ENCODE data around the gene DOCK2.

Gene DOCK2

GRCh38 chr5:169864483-169864882 lies 227.4 kb downstream of the DOCK2 start:
- no peak for DNase-seq (ENCODE audit: low read depth)

DNA sequence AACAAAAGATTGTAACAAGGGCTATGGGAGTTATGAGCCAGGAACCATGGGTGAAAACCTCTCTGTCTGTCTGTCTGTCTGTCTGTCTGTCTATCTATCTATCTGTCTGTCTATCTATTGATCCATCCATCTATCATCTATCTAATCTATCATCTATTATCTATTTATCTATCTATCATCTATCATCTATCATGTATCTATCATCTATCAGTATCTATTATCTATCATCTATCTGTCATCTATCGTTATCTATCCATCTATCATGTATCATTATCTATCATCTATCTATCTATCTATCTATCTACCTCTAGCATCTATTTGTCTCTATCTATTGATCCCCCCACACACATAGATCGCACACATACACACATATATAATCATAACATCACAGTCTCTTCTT lies 230.3 kb downstream of the DOCK2 start:
- DNase-seq (ENCODE audit: low read depth): no peak

DNA sequence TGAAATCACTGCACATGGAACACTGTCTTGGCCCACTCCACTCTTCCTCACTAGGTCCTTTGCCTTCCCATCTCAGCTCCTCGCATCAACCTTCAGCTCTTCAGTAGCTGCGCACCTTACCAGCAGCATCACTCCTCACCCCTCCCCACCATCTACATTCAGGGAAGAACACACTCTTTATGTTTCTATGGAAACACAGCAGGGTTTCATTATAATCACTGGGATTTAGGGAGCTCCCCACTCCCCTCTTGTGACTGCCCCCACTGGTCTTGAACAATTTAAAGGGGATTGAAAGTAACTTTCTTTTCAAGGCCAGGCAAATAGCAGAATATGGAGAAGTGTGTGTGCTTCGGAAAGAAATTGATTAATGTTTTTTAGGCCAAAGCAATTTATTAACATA lies 232.0 kb downstream of the DOCK2 start:
- DNase-seq (ENCODE audit: low read depth): no peak

- DNase-seq (ENCODE audit: low read depth): no peak
Observed at GRCh38 chr5:169870211-169870610, 233.1 kb downstream of the DOCK2 start.

GRCh38 chr5:169871826-169872490 lies 234.9 kb downstream of the DOCK2 start:
- no peak for DNase-seq (ENCODE audit: low read depth)

DNA sequence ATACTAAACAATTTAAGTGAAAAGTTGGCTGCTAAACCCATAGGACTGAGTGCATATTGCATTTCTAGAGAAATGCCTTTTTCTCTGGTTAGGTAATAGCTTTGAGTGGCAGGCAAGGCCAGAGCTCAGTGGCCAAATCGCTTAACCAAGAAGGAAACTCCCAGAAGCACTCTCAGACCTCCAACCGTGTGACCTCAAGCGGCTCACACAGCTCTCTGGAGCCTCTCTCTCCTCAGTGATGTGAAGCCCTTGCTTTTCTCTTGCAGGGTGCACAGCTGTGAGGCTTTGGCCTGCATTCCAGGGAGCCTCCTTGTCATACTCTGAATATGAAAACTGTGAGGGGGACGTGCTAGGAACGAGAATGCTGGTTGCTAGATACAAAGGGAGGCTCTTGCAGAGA lies 236.6 kb downstream of the DOCK2 start:
- no peak for DNase-seq (ENCODE audit: low read depth)

GRCh38 chr5:169874621-169875020 lies 237.5 kb downstream of the DOCK2 start:
- no peak for DNase-seq (ENCODE audit: low read depth)

GRCh38 chr5:169875091-169875728 lies 238.1 kb downstream of the DOCK2 start:
- DNase-seq (ENCODE audit: low read depth): no peak

DNA sequence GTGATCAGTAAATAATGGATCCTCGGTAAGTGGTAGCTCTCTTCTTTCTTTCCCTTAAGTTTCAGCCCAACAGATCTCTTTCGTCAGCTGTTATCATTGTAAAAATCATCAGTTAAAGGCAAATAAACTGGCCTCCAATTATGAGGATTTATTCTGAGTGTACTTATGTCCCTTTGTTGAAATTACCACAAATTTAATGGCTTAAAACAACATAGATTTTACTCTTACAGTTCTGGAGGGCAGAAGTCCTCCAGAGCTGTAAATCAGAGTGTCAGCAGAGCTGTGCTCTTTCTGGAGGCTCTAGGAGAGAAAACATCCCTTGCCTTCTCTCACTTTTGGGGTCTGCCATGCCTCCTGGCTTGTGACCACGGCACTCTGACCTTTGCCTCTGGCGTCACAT lies 238.7 kb downstream of the DOCK2 start:
- DNase-seq (ENCODE audit: low read depth): no peak

DNA sequence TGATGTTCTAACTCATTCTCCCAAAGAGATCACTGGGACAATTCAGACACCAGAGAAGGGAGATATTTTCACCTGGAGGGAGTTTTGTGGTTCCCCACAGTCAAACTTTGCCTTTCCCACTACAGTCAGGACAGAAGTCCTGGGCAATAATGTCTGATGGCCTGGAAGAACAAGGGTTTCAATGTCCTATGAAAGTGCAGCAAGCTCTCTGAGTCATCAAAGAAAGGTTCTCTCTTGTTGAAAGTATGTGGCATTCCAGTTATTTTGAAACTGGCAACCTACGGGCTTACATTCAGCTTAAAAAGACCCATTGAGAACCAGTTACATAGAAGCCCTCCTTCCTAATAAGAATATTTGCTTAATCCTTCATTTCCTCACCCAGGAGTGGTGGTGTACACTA lies 239.3 kb downstream of the DOCK2 start:
- DNase-seq (ENCODE audit: low read depth): no peak

- DNase-seq (ENCODE audit: low read depth): no peak
Observed at GRCh38 chr5:169880012-169880663, 243.1 kb downstream of the DOCK2 start.

DNA sequence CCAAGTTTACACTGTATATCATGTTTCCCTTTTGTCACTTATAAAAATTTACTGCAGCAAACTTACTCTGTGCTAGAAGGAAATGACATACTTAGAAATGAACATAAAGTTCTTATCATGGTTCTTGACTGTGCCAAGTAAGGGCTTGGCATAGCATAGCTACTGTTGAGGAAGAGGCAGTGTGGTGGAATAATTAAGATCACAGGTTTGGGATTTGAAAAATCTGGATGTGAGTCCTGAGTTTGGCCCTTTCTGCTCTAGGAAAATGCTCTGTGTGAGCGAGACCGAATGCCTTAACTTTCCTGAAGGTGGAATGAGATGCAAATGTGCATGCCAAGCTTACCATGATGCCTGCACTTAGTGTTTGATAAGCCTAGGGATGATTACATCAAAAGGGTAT lies 243.7 kb downstream of the DOCK2 start:
- no peak for DNase-seq (ENCODE audit: low read depth)

- DNase-seq (ENCODE audit: low read depth): no peak
Observed at GRCh38 chr5:169881702-169882303, 244.7 kb downstream of the DOCK2 start.

- no peak for DNase-seq (ENCODE audit: low read depth)
Observed at GRCh38 chr5:169886033-169886432, 249.0 kb downstream of the DOCK2 start.

DNA sequence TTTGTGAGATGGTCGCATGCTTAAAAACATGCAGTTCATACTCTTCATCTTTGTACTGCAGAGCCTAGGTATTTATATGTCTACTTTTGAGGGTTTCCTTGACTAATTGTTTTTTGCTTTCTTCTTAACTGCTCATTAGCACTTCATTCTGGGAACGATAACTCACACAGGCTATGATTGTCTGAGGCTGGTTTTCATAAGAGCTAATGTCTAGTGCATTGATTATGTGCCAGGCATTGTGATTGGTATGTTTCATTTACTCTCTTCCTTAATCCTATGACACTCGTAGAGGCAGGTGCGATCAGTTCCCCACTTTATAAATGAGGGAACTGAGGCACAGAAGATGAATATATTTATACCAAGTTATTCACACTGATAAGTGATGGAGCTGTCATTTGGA lies 249.6 kb downstream of the DOCK2 start:
- DNase-seq (ENCODE audit: low read depth): no peak

- no peak for DNase-seq (ENCODE audit: low read depth)
Observed at GRCh38 chr5:169889572-169889971, 252.5 kb downstream of the DOCK2 start.

DNA sequence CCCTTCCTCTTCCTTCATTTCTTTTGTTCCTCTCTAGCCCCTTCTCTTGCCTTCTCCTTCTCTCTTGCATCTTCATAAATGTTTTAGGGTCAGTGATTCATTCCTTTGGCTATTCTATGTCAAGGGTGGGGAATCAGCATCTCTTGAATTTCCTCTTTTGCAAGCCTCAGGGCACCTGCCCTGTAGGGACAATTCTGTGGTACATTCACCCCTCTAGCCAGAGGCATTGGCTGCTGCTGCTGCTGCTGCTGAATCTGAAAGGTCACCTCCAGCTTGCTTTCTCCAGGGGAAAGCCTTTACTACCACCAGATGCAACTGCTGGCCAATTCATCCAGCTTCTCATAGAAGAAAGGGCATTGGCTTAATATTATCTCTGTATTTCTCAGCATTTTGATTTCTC lies 255.9 kb downstream of the DOCK2 start:
- no peak for DNase-seq (ENCODE audit: low read depth)

GRCh38 chr5:169893571-169893970 lies 256.5 kb downstream of the DOCK2 start:
- DNase-seq (ENCODE audit: low read depth): no peak

- no peak for DNase-seq (ENCODE audit: low read depth)
Observed at GRCh38 chr5:169895926-169896325, 258.9 kb downstream of the DOCK2 start.

DNA sequence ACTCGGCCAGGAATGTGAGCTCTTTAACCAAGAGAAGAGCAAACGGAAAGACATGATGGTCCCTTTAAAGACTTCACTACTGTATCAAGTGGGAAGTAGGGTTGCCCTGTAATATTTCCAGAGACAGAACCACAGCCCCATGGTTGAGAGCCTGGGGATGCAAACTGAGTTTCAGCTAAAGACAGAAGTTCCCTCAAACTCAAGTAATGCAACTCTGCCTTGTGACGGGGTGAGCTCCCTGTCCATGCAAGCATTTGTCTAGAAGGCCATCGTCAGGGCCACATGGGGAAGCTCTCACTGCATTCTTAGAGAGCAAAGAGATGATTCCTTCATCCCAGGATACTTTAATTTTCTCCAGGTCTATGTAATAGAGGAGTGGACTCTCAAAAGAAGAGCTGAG lies 260.4 kb downstream of the DOCK2 start:
- DNase-seq (ENCODE audit: low read depth): no peak

DNA sequence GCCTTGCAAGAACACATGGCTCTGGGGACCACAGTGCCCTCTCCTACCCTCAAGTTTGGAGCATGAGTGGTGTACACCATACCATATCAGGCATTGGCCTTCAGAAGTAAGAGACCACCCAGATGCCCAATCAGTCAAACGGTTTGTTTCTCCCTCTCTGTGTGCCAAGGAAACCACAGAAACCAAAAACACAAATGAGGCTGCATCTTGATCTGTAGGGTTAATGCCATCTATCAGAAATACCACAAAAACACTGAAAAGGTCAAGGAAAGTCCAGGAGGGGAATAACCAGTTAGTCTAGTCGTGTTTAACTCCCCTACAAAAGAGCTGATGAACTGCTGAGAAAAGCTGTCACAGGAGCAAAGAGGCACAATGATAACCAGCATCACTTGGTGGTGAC lies 264.8 kb downstream of the DOCK2 start:
- DNase-seq (ENCODE audit: low read depth): no peak

- DNase-seq (ENCODE audit: low read depth): no peak
Observed at GRCh38 chr5:169904059-169904458, 267.0 kb downstream of the DOCK2 start.

DNA sequence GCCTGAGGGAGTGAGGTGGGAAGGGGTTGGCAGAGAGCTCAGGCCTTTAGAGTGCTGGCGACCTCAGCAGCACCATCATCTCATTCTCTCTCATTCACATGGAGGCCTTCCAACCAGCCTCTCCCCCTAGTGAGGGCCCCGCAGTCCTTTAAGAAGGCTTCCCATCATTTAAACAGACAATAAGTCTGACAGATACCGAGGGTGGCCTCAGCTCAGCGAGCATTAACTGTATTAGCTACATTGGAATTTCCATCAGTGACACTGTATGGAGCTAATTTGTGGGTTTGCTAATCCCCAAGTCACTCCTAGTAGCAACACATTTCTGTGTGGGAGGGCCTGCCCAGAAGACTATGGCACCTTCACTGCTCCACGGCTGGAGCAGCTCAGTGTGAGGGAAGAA lies 267.4 kb downstream of the DOCK2 start:
- no peak for DNase-seq (ENCODE audit: low read depth)

Measured in stimulated activated CD8-positive, alpha-beta memory T cell treated with anti-CD3 and anti-CD28 coated beads, Interleukin-15, amount 100 ng/mL, for 24 hours (primary cell).